Body of pancreas (tissue), 4 donors: ENCODE measurements around the gene ILF2.

Experiments
- POLR2A ChIP-seq, 3 donors: fragments of 450-650 bp; IDR thresholded peaks; one replicate each; pipeline ENCODE4 v1.6.1; 2016; ENCODE audit warnings: antibody characterized with exemption in 3 of 3, mild to moderate bottlenecking in 2 of 3
- TF ChIP-seq, protein P1 (sequence below), 7 experiments: fragments of 450-650 bp in 4 of 7; fragments of 200-600 bp in 3 of 7; sonication (generic) in 3 of 7; IDR thresholded peaks; one replicate each; pipeline ENCODE4 v1.5.1; 2016 to 2019; ENCODE audit warnings: antibody characterized with exemption in 7 of 7

DNA sequence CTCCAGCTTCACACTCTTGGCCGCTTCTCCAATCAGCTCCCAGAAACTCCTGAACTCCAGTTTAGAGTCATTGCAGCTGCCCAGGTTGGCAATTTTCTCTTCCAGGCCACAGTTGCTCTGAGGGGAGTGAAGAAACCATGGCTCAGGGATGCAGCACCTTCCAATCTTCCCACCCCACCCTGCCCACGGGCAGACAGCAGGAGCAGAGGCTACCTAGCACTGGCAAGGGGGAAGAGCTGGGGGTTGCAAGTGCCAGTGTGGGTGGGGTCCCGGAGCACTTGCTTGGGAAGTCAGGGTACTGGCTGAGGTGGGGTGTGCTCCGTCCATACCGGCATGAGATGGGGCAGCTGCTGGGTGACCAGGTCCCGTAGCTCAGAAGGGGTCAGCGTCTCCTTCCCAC is 55.9 kb downstream of the ILF2 start:
- TF ChIP-seq, protein P1, sequence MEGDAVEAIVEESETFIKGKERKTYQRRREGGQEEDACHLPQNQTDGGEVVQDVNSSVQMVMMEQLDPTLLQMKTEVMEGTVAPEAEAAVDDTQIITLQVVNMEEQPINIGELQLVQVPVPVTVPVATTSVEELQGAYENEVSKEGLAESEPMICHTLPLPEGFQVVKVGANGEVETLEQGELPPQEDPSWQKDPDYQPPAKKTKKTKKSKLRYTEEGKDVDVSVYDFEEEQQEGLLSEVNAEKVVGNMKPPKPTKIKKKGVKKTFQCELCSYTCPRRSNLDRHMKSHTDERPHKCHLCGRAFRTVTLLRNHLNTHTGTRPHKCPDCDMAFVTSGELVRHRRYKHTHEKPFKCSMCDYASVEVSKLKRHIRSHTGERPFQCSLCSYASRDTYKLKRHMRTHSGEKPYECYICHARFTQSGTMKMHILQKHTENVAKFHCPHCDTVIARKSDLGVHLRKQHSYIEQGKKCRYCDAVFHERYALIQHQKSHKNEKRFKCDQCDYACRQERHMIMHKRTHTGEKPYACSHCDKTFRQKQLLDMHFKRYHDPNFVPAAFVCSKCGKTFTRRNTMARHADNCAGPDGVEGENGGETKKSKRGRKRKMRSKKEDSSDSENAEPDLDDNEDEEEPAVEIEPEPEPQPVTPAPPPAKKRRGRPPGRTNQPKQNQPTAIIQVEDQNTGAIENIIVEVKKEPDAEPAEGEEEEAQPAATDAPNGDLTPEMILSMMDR (IDR thresholded peaks at IDR 0.05): no peak
- TF ChIP-seq POLR2A (IDR thresholded peaks at IDR 0.05): no peak
